Keratinocyte (primary cell): ENCODE data around the gene NCOA7. TPM values are rescaled to one million over a fixed set of nuclear protein-coding genes. Genes with fewer than 3 reads are reported as not detected.

Experiments
- DNase-seq: peaks from one replicate; pipeline ENCODE4 v3.0.0-alpha.2; 2011; ENCODE audit warnings: low read depth, missing footprints, low spot score
- FAIRE-seq: peaks from 2 replicates; lab custom pipeline; 2011; peaks lifted over from hg19 to GRCh38; lab: Jason Lieb, UNC
- H2AFZ ChIP-seq: 2 replicates; pipeline ENCODE4 v1.6.0; 2012; ENCODE audit warnings: low read length, control low read depth, inconsistent platforms; ENCODE audit not compliant: control insufficient read depth
- H3K27ac ChIP-seq: 2 replicates; pipeline ENCODE4 v1.5.1; 2011; ENCODE audit warnings: low read length; ENCODE audit not compliant: control insufficient read depth, insufficient read depth
- H3K27me3 ChIP-seq: 3 replicates; pipeline ENCODE4 v1.6.0; 2011; ENCODE audit warnings: low read length; ENCODE audit not compliant: control insufficient read depth, insufficient read depth; ENCODE audit errors: extremely low read depth
- H3K36me3 ChIP-seq, 2 experiments: 2 replicates in 1 of 2; 3 replicates in 1 of 2; pipeline ENCODE4 v1.5.1; 2011; ENCODE audit warnings: low read length in 2 of 2, mild to moderate bottlenecking in 1 of 2; ENCODE audit not compliant: control insufficient read depth in 2 of 2, insufficient read depth in 2 of 2; ENCODE audit errors: extremely low read depth in 1 of 2
- H3K4me1 ChIP-seq: 3 replicates; pipeline ENCODE4 v1.5.1; 2011; ENCODE audit warnings: low read length; ENCODE audit not compliant: control insufficient read depth, insufficient read depth; ENCODE audit errors: extremely low read depth
- H3K4me2 ChIP-seq: 3 replicates; pipeline ENCODE4 v1.6.0; 2011; ENCODE audit warnings: low read depth, low read length; ENCODE audit not compliant: control insufficient read depth, insufficient read depth; ENCODE audit errors: extremely low read depth
- H3K4me3 ChIP-seq, 3 experiments: fragments of 200-600 bp in 1 of 3; sonication (generic) in 1 of 3; 2 replicates in 2 of 3; 3 replicates in 1 of 3; pipeline ENCODE4 v1.5.1; 2011 to 2016; ENCODE audit warnings: low read length in 3 of 3, mild to moderate bottlenecking in 3 of 3, control low read depth in 2 of 3, inconsistent platforms in 1 of 3, low read depth in 1 of 3, mixed read lengths in 1 of 3, mixed run types in 1 of 3, moderate library complexity in 1 of 3; ENCODE audit not compliant: control insufficient read depth in 2 of 3, insufficient read depth in 2 of 3; ENCODE audit errors: extremely low read depth in 1 of 3
- H3K79me2 ChIP-seq: 2 replicates; pipeline ENCODE4 v1.6.0; 2012; ENCODE audit warnings: low read length; ENCODE audit not compliant: control insufficient read depth, insufficient read depth
- H3K9ac ChIP-seq: 3 replicates; pipeline ENCODE4 v1.6.0; 2011; ENCODE audit warnings: low read length; ENCODE audit not compliant: control insufficient read depth, insufficient read depth; ENCODE audit errors: extremely low read depth
- H3K9me1 ChIP-seq: 3 replicates; pipeline ENCODE4 v1.6.0; 2011; ENCODE audit warnings: low read length; ENCODE audit not compliant: control insufficient read depth, insufficient read depth; ENCODE audit errors: extremely low read depth
- H3K9me3 ChIP-seq: 2 replicates; pipeline ENCODE4 v1.5.1; 2012; ENCODE audit warnings: low read depth, low read length; ENCODE audit not compliant: control insufficient read depth
- H4K20me1 ChIP-seq: 3 replicates; pipeline ENCODE4 v1.6.0; 2011; ENCODE audit warnings: low read length; ENCODE audit not compliant: control insufficient read depth, insufficient read depth; ENCODE audit errors: extremely low read depth
- CTCF ChIP-seq, 3 experiments: IDR thresholded peaks in 1 of 3; conservative IDR thresholded peaks in 1 of 3; optimal IDR thresholded peaks in 1 of 3; 2 replicates in 2 of 3; 3 replicates in 1 of 3; pipeline versions ENCODE3 to v1.5.1; 2011; ENCODE audit warnings: low read length in 3 of 3, mild to moderate bottlenecking in 3 of 3, moderate library complexity in 2 of 3, control low read depth in 1 of 3, inconsistent platforms in 1 of 3; ENCODE audit not compliant: insufficient read depth in 2 of 3; ENCODE audit errors: extremely low read depth in 1 of 3
- EZH2 ChIP-seq: IDR thresholded peaks from one replicate; pipeline ENCODE4 v1.6.1; 2012; ENCODE audit warnings: inconsistent platforms, mild to moderate bottlenecking, low read length, moderate library complexity
- dilution Hi-C: fragments of 300-500 bp; cut with MboI; formaldehyde crosslinking; loops from one replicate; pipeline ENCODE4 v1.7.0; 2020; ENCODE audit warnings: low sequenced_read_pairs; ENCODE audit not compliant: extremely low pct_ligation_motif_present
- polyA plus RNA-seq, 5 experiments: library from polyadenylated mRNA; depleted of rRNA in 3 of 5; stranded (reverse) in 3 of 5; stranded (forward) in 1 of 5; unstranded in 1 of 5; fragments of >200 nt; gene quantifications; 1 replicate in 1 of 5; 2 replicates in 3 of 5; 3 replicates in 1 of 5; pipeline versions ENCODE4 v1.2.1 to v1.2.3, GENCODE V29; 2011 to 2012; ENCODE audit warnings: missing spikeins in 2 of 5, low read depth in 1 of 5, low replicate concordance in 1 of 5

NCOA7 gene
- polyA plus RNA-seq, 1 donor (not counting 4 experiments of a cell fraction or from before 2014, with no cell fraction given) = 20.5 TPM

- no peak overlapping the region for H3K4me3 ChIP-seq
- H2AFZ ChIP-seq = no peak overlapping the region
- no peaks in the 10 kb centered on the region for H3K36me3 ChIP-seq
- no peak overlapping the region for H3K4me2 ChIP-seq
- no peaks in the 10 kb centered on the region for H3K9me3 ChIP-seq
- H4K20me1 ChIP-seq = no peaks in the 10 kb centered on the region
- H3K9ac ChIP-seq = no peak overlapping the region
- no peak overlapping the region for H3K27ac ChIP-seq
- dilution Hi-C loops = no loop called here
- H3K4me1 ChIP-seq = peaks cover 40% of the 10 kb centered on the region
- H3K27me3 ChIP-seq = no peaks in the 10 kb centered on the region
- DNase-seq (no peak), FAIRE-seq (no peak)
- no peaks in the 10 kb centered on the region for H3K9me1 ChIP-seq
- TF ChIP-seq CTCF (optimal IDR thresholded peaks at IDR 0.05 in 1 of 3, IDR thresholded peaks at IDR 0.05 in 1 of 3, conservative IDR thresholded peaks at IDR 0.05 in 1 of 3; ENCODE audit: extremely low read depth in 1 of 3, insufficient read depth in 2 of 3, low read length in 3 of 3) (no peak), EZH2 (no peak)
- H3K79me2 ChIP-seq = no peaks in the 10 kb centered on the region
These were observed 160.6 kb downstream of the NCOA7 start for GRCh38 chr6:125951323-125951722.

GRCh38 chr6:125952764-125953501 is 162.2 kb downstream of the NCOA7 start:
- Histone ChIP-seq H3K9me3 (no peaks in the 10 kb centered on the region), H3K27ac (no peak overlapping the region), H3K4me1 (peaks cover 28% of the 10 kb centered on the region), H3K9ac (no peak overlapping the region), H3K79me2 (no peaks in the 10 kb centered on the region), H3K4me2 (no peak overlapping the region), H3K36me3 (no peaks in the 10 kb centered on the region), H4K20me1 (no peaks in the 10 kb centered on the region), H2AFZ (no peak overlapping the region), H3K27me3 (no peaks in the 10 kb centered on the region), H3K4me3 (no peak overlapping the region), H3K9me1 (no peaks in the 10 kb centered on the region)
- dilution Hi-C loops = no loop called here
- DNase-seq (no peak), FAIRE-seq (no peak)
- TF ChIP-seq CTCF (optimal IDR thresholded peaks at IDR 0.05 in 1 of 3, IDR thresholded peaks at IDR 0.05 in 1 of 3, conservative IDR thresholded peaks at IDR 0.05 in 1 of 3; ENCODE audit: extremely low read depth in 1 of 3, insufficient read depth in 2 of 3, low read length in 3 of 3) (peak; percentile 38 to 78 (median 62)), EZH2 (no peak)
